GM12801 (cell line): ENCODE results near the gene CHMP2B.

Source experiments
- CTCF ChIP-seq: IDR thresholded peaks from one replicate; pipeline ENCODE4 v1.5.1; 2011; ENCODE audit warnings: control low read depth; ENCODE audit not compliant: insufficient read length; ENCODE audit errors: extremely low read depth

Gene CHMP2B

GRCh38 chr3:87229113-87229512 lies 2.0 kb downstream of the CHMP2B start:
- no peak for TF ChIP-seq CTCF

- no peak for TF ChIP-seq CTCF
These were observed 6.7 kb downstream of the CHMP2B start for GRCh38 chr3:87233805-87234204.

- no peak for TF ChIP-seq CTCF
These were observed 9.0 kb downstream of the CHMP2B start for GRCh38 chr3:87236093-87236492.

- no peak for TF ChIP-seq CTCF
These were observed 19.7 kb downstream of the CHMP2B start for GRCh38 chr3:87246662-87247429.

- TF ChIP-seq CTCF = no peak
These were observed 20.3 kb downstream of the CHMP2B start for GRCh38 chr3:87247430-87247773.

GRCh38 chr3:87248831-87249230 lies 21.7 kb downstream of the CHMP2B start:
- TF ChIP-seq CTCF = no peak

GRCh38 chr3:87250009-87250408 lies 22.9 kb downstream of the CHMP2B start:
- no peak for TF ChIP-seq CTCF
